ENCODE data around the gene SLC22A16.

DNA sequence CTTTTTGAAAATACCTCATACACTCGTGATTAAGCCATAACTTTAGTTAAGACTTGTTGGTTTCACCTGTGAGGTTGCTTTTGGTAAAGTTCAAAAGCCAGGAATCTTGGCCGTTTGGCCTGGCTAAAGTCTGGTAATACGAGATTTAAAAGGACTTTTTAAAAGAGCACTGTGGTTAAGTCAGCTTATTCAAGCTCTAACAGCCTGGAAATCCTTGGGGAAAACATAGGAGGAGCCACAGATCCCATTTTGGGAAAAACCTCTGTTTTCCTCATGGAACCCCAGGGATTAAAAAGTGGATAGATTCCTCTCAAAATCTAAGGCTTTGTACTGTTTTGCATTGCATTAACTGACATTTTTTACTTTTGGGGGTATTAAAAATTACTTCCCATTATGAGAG, 13.7 kb upstream of the SLC22A16 start:
- TF ChIP-seq, protein P1, sequence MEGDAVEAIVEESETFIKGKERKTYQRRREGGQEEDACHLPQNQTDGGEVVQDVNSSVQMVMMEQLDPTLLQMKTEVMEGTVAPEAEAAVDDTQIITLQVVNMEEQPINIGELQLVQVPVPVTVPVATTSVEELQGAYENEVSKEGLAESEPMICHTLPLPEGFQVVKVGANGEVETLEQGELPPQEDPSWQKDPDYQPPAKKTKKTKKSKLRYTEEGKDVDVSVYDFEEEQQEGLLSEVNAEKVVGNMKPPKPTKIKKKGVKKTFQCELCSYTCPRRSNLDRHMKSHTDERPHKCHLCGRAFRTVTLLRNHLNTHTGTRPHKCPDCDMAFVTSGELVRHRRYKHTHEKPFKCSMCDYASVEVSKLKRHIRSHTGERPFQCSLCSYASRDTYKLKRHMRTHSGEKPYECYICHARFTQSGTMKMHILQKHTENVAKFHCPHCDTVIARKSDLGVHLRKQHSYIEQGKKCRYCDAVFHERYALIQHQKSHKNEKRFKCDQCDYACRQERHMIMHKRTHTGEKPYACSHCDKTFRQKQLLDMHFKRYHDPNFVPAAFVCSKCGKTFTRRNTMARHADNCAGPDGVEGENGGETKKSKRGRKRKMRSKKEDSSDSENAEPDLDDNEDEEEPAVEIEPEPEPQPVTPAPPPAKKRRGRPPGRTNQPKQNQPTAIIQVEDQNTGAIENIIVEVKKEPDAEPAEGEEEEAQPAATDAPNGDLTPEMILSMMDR (IDR thresholded peaks at IDR 0.05) = no peak
- TF ChIP-seq POLR2A (IDR thresholded peaks at IDR 0.05) = no peak
